B cell (primary cell): ENCODE results near the gene SAA2. TPM values are rescaled to one million over a fixed set of nuclear protein-coding genes. Genes with fewer than 3 reads are reported as not detected.

Source experiments
- ATAC-seq: fragments of 200-7000 bp; cut with Tn5 transposase; one replicate; pipeline ENCODE4 v1.10.0; 2021; ENCODE audit warnings: low read depth, mild to moderate bottlenecking, moderate number of reproducible peaks, moderate library complexity
- CTCF ChIA-PET: fragments of 350-600 bp; sonication (Branson Sonifier 250); formaldehyde crosslinking; loops from one replicate; lab custom pipeline; 2021; ENCODE audit warnings: antibody characterized with exemption, inconsistent platforms; lab: Charles Lee
- POLR2A ChIA-PET: fragments of 350-600 bp; sonication (Branson Sonifier 250); formaldehyde crosslinking; loops from one replicate; lab custom pipeline; 2021; ENCODE audit warnings: antibody characterized with exemption; lab: Charles Lee
- DNase-seq: peaks from one replicate; pipeline ENCODE4 v3.0.0; 2013
- H2AFZ ChIP-seq: 2 replicates; pipeline ENCODE4 v1.6.1; 2012; ENCODE audit warnings: mild to moderate bottlenecking, low read depth, low read length; ENCODE audit not compliant: insufficient read depth, poor library complexity, severe bottlenecking
- H3K27ac ChIP-seq, 2 donors: 1 replicate in 1 of 2; 2 replicates in 1 of 2; pipeline ENCODE4 v1.5.1; 2012 to 2013; ENCODE audit warnings: low read length in 2 of 2, mild to moderate bottlenecking in 2 of 2, moderate library complexity in 1 of 2
- H3K27me3 ChIP-seq, 4 experiments: fragments of 200-600 bp in 1 of 4; sonication (generic) in 1 of 4; replicated peaks in 1 of 4; 1 replicate in 2 of 4; 2 replicates in 2 of 4; pipeline versions ENCODE4 v1.6.1 to v1.7.0; 2013 to 2016; ENCODE audit warnings: low read length in 3 of 4, mild to moderate bottlenecking in 2 of 4, mixed read lengths in 1 of 4, moderate library complexity in 1 of 4; ENCODE audit not compliant: insufficient read depth in 4 of 4, control insufficient read depth in 3 of 4; ENCODE audit errors: control extremely low read depth in 1 of 4
- H3K36me3 ChIP-seq, 2 experiments: replicated peaks in 1 of 2; 1 replicate in 1 of 2; 2 replicates in 1 of 2; pipeline versions ENCODE4 v1.6.1 to v1.7.1; 2013; ENCODE audit warnings: low read length in 1 of 2; ENCODE audit not compliant: insufficient read depth in 2 of 2, control insufficient read depth in 1 of 2; ENCODE audit errors: control extremely low read depth in 1 of 2, extremely low read depth in 1 of 2
- H3K4me1 ChIP-seq, 2 donors: fragments of 200-600 bp in 1 of 2; sonication (generic) in 1 of 2; 1 replicate in 1 of 2; 2 replicates in 1 of 2; pipeline versions ENCODE4 v1.5.1 to v1.6.1; 2013 to 2017; ENCODE audit warnings: low read length in 2 of 2; ENCODE audit not compliant: control insufficient read depth in 2 of 2, insufficient read depth in 2 of 2
- H3K4me2 ChIP-seq: replicated peaks from 2 replicates; pipeline ENCODE3; 2012; ENCODE audit warnings: mild to moderate bottlenecking, low read depth, low read length; ENCODE audit not compliant: poor library complexity, severe bottlenecking
- H3K4me3 ChIP-seq, 5 experiments: fragments of 200-600 bp in 1 of 5; sonication (generic) in 1 of 5; 1 replicate in 3 of 5; 2 replicates in 2 of 5; pipeline versions ENCODE4 v1.5.1 to v1.7.0; 2011 to 2016; ENCODE audit warnings: low read length in 4 of 5, mild to moderate bottlenecking in 4 of 5, low read depth in 2 of 5, control low read depth in 1 of 5, moderate library complexity in 1 of 5; ENCODE audit not compliant: insufficient read depth in 1 of 5; ENCODE audit errors: control extremely low read depth in 1 of 5, extremely low read depth in 1 of 5
- H3K79me2 ChIP-seq: fragments of 200-600 bp; sonication (generic); one replicate; pipeline ENCODE4 v1.6.0; 2016; ENCODE audit warnings: low read length; ENCODE audit not compliant: control insufficient read depth, insufficient read depth
- H3K9ac ChIP-seq: fragments of 200-600 bp; sonication (generic); 2 replicates; pipeline ENCODE4 v1.6.1; 2017; ENCODE audit warnings: mild to moderate bottlenecking, low read length, moderate library complexity
- H3K9me3 ChIP-seq, 3 donors: one replicate each; pipeline versions ENCODE4 v1.6.1 to v1.7.1; 2013; ENCODE audit warnings: low read length in 2 of 3; ENCODE audit not compliant: control insufficient read depth in 2 of 3, insufficient read depth in 1 of 3; ENCODE audit errors: control extremely low read depth in 1 of 3
- H4K20me1 ChIP-seq: 2 replicates; pipeline ENCODE4 v1.6.0; 2012; ENCODE audit warnings: mild to moderate bottlenecking, low read length; ENCODE audit not compliant: insufficient read depth, control insufficient read depth, poor library complexity, severe bottlenecking
- H3K27ac Mint-ChIP-seq: one replicate; pipeline ENCODE4 v1.8.0; 2021; ENCODE audit warnings: mixed read lengths
- H3K27me3 Mint-ChIP-seq: one replicate; pipeline ENCODE4 v1.8.0; 2021; ENCODE audit warnings: mixed read lengths
- H3K4me1 Mint-ChIP-seq: one replicate; pipeline ENCODE4 v1.8.0; 2021; ENCODE audit warnings: mixed read lengths
- H3K4me3 Mint-ChIP-seq: one replicate; pipeline ENCODE4 v1.8.0; 2021; ENCODE audit warnings: mixed read lengths
- H3K9me3 Mint-ChIP-seq: one replicate; pipeline ENCODE4 v1.8.0; 2022; ENCODE audit warnings: mixed read lengths; ENCODE audit not compliant: insufficient read depth
- EZH2 ChIP-seq: IDR thresholded peaks from 2 replicates; pipeline ENCODE4 v1.6.1; 2012; ENCODE audit warnings: borderline replicate concordance, low read depth, mild to moderate bottlenecking, moderate library complexity, low read length; ENCODE audit not compliant: insufficient read depth, poor library complexity, severe bottlenecking
- WGBS: methylation state at CpG from one replicate; pipeline ENCODE4 v1.1.5; 2013; ENCODE audit warnings: missing lambda C conversion rate; ENCODE audit not compliant: insufficient coverage; 5-methylcytosine and 5-hydroxymethylcytosine counted together
- intact Hi-C: fragments of 100-400 bp; cut with micrococcal nuclease; formaldehyde crosslinking; loops from one replicate; pipeline ENCODE4 v1.10.0; 2022
- polyA plus RNA-seq: library from polyadenylated mRNA; depleted of rRNA; stranded (reverse); fragments of >200 nt; gene quantifications from 2 replicates; pipeline ENCODE4 v1.2.3, GENCODE V29; 2012
- total RNA-seq, 2 donors: library from RNA; stranded (reverse); fragments of 120-200 nt in 1 of 2; gene quantifications; 1 replicate in 1 of 2; 2 replicates in 1 of 2; pipeline versions ENCODE4 v1.2.3 to v1.2.4, GENCODE V29; 2013 to 2022
- TF ChIP-seq, protein P1 (sequence below): fragments of 200-600 bp; IDR thresholded peaks from one replicate; pipeline ENCODE4 v1.8.0; 2022; ENCODE audit warnings: antibody characterized with exemption, mild to moderate bottlenecking

SAA2 gene
- total and polyA plus RNA-seq, 2 donors (not counting 1 experiment from before 2014, with no cell fraction given), result not detected

DNA sequence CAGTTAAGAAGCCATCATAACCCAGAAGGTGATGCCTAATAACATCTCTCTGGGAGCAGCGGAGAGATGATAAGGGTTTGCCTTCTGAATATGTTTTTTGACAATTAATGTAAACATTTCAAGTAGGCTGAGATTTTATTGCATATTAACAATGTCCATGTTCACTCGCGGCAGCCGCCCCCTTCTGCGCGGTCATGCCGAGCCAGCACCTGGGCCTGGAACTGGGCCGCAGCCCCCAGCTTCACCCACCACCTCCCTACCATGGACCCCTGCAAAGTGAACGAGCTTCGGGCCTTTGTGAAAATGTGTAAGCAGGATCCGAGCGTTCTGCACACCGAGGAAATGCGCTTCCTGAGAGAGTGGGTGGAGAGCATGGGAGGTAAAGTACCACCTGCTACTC lies 13.3 kb upstream of the SAA2 start:
- no peak overlapping the region for H3K4me2 ChIP-seq
- Mint-ChIP-seq H3K4me3 (no peak overlapping the region), H3K27me3 (peaks cover 1% of the 10 kb centered on the region), H3K9me3 (no peaks in the 10 kb centered on the region), H3K27ac (no peak overlapping the region), H3K4me1 (peaks cover 9% of the 10 kb centered on the region)
- H3K27me3 ChIP-seq, result peaks cover 0 to 3% (median 0%) of the 10 kb centered on the region in 4 experiments
- ChIA-PET POLR2A (no interaction called here), CTCF (no interaction called here)
- DNase-seq, result no peak
- H4K20me1 ChIP-seq, result no peaks in the 10 kb centered on the region
- no peak overlapping the region for H2AFZ ChIP-seq
- H3K9me3 ChIP-seq, result no peaks in the 10 kb centered on the region
- WGBS, result 96% methylated on average over 4 of the region's 14 CpGs
- H3K9ac ChIP-seq, result no peak overlapping the region
- no peak overlapping the region for H3K27ac ChIP-seq
- H3K36me3 ChIP-seq, result no peaks in the 10 kb centered on the region
- no peak for ATAC-seq
- intact Hi-C loops, result no loop called here
- TF ChIP-seq EZH2, result no peak
- TF ChIP-seq, protein P1, sequence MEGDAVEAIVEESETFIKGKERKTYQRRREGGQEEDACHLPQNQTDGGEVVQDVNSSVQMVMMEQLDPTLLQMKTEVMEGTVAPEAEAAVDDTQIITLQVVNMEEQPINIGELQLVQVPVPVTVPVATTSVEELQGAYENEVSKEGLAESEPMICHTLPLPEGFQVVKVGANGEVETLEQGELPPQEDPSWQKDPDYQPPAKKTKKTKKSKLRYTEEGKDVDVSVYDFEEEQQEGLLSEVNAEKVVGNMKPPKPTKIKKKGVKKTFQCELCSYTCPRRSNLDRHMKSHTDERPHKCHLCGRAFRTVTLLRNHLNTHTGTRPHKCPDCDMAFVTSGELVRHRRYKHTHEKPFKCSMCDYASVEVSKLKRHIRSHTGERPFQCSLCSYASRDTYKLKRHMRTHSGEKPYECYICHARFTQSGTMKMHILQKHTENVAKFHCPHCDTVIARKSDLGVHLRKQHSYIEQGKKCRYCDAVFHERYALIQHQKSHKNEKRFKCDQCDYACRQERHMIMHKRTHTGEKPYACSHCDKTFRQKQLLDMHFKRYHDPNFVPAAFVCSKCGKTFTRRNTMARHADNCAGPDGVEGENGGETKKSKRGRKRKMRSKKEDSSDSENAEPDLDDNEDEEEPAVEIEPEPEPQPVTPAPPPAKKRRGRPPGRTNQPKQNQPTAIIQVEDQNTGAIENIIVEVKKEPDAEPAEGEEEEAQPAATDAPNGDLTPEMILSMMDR, result no peak
- no peaks in the 10 kb centered on the region for H3K79me2 ChIP-seq
- no peaks in the 10 kb centered on the region for H3K4me1 ChIP-seq
- H3K4me3 ChIP-seq, result no peak overlapping the region

DNA sequence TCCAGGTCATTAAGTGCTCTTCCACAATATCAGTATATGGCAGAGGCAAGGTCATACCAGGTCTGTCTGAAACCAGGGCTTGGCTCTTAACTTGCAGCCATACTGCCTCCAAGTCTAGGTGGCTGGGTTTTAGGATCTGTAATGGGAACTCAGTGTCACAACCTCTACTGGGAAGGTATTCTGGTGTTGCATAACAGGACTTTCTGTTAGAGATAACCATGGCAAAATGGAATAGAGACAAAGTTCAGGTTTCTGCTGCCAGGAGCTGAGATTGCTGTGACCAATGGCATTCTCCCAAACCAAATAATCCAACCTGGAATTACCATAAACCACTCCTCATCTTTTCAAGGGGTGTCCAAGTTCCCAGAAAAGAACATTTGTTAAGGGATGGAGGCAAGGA lies 10.8 kb upstream of the SAA2 start:
- peaks cover 6% of the 10 kb centered on the region for H3K27me3 Mint-ChIP-seq
- no peaks in the 10 kb centered on the region for H3K4me1 ChIP-seq
- POLR2A ChIA-PET, result no interaction called here

More for the DNA sequence above, 10.8 kb upstream of the SAA2 start:
- no peak overlapping the region for H3K4me3 ChIP-seq
- H2AFZ ChIP-seq, result no peak overlapping the region
- no peak overlapping the region for H3K27ac ChIP-seq
- no peak for TF ChIP-seq EZH2
- TF ChIP-seq, protein P1, result no peak
- no peak for DNase-seq
- H3K9ac ChIP-seq, result no peak overlapping the region
- H3K9me3 Mint-ChIP-seq, result no peaks in the 10 kb centered on the region
- ATAC-seq, result no peak
- no peaks in the 10 kb centered on the region for H3K36me3 ChIP-seq
- peaks cover 0 to 3% (median 0%) of the 10 kb centered on the region in 4 experiments for H3K27me3 ChIP-seq
- H3K4me1 Mint-ChIP-seq, result peaks cover 4% of the 10 kb centered on the region
- no peak overlapping the region for H3K4me3 Mint-ChIP-seq
- H3K27ac Mint-ChIP-seq, result no peak overlapping the region
- CTCF ChIA-PET, result no interaction called here
- H4K20me1 ChIP-seq, result no peaks in the 10 kb centered on the region
- no peaks in the 10 kb centered on the region for H3K79me2 ChIP-seq
- intact Hi-C loops, result no loop called here
- no peak overlapping the region for H3K4me2 ChIP-seq
- no peaks in the 10 kb centered on the region for H3K9me3 ChIP-seq
